Measurements from ENCODE around the gene SORCS3.

SORCS3 gene

DNA sequence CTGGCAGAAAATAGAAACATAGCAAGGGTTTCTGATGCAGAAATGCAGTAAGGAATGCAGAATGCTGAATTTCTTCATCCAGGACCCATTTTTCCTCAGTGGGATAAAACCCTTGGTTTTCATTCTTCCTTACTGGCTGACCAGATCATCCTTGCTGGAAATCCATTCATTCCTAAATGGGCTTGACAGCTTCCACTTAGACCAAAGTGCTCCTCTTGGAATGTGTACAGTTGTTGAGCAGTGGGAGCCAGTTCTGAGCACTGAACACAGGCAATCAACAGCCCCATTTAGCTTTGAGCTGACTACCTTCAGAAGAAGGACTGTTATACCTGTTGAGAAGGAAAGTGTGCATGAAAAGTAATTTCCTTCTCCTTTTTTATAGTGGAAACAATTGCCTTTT lies 232.1 kb downstream of the SORCS3 start:
- no peak for DNase-seq

DNA sequence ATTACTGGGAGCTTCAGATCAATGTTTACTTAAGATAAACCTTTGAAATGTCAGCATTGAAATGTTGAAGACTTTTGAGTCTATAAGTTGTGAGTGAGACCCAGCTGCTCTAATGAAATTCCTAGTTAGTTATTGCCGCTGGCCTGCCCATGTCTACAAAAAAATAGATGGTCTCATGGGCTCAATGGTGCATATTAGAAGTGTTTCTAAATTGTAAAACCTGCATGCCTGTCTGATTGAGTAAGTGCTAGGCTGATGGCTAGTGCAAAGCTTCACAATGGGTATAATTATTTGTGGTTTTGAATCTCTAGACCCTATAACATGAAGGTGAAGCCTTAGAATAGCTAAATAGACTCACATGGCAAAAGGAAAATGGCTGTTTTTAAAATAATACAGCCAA lies 234.5 kb downstream of the SORCS3 start:
- no peak for DNase-seq

DNA sequence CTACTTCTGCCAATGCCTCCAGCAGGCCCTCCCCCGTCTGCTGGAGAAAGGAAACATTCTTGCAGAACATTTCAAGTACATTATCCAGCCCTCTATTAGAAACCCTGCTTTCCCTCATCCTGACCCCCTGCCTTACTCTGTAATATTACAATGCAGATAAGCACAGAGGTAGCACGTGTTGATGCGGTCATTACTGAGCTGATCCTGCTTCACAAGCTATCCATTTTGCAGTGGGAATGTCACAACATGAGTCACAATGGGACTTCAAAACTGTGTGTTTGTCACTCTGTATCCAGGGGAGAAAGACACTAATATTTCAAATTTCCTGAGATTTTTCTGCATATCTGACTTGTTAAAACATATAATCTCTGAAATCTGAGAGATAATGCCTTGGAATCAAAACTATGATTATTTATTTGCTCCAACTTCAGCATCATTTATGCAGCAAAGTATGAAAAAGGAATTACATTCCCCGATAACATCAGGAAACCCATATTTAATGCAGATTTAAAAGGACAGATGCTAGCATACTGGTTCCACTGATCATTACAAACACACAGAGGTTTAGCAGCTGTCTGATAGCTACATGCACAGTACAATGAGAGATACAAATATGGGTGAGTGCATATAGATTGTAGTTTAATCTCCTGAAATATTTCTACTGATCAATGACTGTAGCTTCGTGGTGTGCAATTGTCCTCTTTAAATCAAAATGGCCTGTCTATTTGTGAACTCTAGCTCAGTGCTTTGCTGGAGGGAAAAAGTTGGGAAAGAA lies 239.7 kb downstream of the SORCS3 start:
- DNase-seq = no peak

GRCh38 chr10:104881740-104882139 lies 240.7 kb downstream of the SORCS3 start:
- DNase-seq = no peak

DNA sequence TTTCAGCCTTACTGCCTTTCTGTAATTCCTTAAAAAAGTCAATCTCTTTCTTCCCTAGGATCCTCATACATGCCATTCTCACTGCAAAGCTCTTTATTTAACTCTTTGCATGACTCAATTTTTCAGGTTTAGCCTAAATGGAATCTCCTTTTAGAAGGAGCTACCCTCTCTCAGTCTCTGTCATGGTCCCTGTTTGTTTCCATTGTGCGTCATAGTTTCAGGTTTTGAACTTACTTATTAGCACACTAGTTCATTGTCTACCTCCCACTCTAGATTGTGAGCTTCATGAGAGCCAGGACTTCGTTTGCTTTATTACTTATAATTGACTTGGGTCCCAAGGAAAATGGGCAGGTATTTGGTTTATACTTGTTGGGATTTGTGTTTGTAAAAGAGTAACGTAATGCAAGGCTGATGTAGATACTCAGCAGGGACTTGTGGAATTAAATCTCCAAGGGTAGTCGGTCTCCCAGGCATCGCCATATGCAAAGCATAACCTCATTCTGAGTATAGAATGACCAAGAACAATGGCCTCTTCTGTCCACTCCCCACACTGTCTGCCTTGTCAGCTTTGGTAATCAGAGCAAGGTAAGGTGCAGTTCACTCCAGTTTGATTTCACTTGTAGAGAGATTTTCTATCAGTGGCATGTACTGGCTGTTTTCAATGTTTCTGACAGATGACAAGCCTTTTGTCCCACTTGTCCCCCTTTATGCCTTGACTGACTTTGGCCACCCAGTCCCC lies 252.0 kb downstream of the SORCS3 start:
- DNase-seq = no peak

DNA sequence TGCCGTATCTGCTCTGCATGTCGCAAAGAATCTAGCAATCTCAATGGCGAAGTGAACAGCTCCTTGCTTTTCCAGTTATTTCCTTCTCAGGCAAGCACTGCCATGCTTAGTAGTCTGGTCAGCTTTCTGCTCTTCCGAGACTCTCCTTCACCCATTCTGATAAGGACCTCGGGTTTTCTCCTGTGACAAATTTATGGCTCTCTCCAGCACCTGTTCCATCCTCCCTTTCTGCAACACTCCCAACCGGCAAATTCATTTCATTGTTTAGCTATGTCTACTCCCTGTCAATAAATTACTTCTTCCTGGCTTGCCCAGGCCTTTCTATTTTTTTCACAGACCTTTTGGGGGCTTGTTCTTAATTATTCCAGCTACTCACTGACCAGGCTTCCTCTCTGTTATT lies 252.6 kb downstream of the SORCS3 start:
- DNase-seq = no peak

- no peak for DNase-seq
These were observed 253.6 kb downstream of the SORCS3 start for GRCh38 chr10:104894681-104895080.

- DNase-seq = no peak
These were observed 254.5 kb downstream of the SORCS3 start for GRCh38 chr10:104895541-104895940.

GRCh38 chr10:104895981-104896380 lies 254.9 kb downstream of the SORCS3 start:
- DNase-seq = no peak

DNA sequence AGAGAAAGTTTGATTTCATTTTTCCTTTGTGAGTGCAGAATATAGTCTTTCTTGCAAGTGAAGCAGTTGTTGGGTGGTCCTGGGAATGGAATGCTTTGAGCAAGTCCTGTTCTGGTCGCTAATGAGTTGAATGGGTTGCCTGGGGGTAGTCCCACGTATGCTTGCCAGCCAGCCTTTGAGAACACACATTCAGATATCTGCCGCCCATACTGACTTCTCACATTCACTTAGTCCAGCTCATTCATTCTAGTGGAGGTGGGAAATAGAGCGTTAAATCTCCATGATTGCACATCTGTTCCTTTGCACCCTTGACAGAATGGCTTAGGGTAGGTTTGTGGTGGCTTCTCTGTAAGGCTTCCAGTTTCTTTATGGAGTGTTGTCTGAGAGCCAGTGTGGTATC lies 256.6 kb downstream of the SORCS3 start:
- no peak for DNase-seq

GRCh38 chr10:104899779-104900178 lies 258.7 kb downstream of the SORCS3 start:
- DNase-seq = no peak

GRCh38 chr10:104903433-104903832 lies 262.3 kb downstream of the SORCS3 start:
- DNase-seq = no peak

GRCh38 chr10:104904753-104905323 lies 263.7 kb downstream of the SORCS3 start:
- no peak for DNase-seq

DNA sequence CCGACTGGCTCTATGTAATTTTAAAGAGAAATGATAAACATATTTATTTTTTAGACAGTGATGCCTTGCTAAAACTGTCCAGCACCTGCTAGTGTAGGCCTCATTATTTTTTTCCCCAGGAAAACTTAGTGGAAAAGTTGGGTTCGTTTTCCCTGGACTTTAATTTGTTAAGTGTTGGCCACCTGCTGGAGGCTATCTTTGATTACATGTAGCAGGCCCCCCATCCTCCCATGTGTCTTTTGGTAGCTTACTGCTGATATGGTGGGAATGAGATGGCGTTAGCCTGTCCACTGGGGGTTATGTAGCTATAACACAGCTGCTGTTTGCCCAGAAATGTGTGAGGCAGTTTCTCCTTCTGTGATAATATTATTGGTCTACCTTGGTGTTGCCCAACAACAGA lies 265.0 kb downstream of the SORCS3 start:
- DNase-seq = no peak

GRCh38 chr10:104907521-104907920 lies 266.4 kb downstream of the SORCS3 start:
- DNase-seq = no peak

DNA sequence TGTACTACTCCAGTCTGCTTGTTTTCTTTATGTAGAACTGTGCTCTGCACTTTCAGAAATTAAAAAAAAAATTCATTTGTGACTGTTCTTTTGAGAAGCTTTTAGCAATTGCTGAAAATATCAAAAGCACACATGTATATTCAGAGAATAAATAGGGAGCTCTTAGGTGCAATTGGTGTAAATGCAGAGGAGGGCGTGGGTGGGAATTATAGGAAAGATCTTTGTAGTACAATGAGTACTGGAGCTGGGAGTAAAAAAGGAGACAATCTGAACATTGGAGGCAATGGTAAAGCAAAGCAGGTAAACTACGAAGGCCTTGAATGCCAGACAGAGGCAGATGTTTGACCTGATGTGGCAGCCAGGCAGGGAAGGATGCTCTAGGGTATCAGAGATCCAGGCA lies 267.5 kb downstream of the SORCS3 start:
- no peak for DNase-seq

- DNase-seq = no peak
These were observed 269.6 kb downstream of the SORCS3 start for GRCh38 chr10:104910712-104911111.

- DNase-seq = no peak
These were observed 272.3 kb downstream of the SORCS3 start for GRCh38 chr10:104913390-104913789.

DNA sequence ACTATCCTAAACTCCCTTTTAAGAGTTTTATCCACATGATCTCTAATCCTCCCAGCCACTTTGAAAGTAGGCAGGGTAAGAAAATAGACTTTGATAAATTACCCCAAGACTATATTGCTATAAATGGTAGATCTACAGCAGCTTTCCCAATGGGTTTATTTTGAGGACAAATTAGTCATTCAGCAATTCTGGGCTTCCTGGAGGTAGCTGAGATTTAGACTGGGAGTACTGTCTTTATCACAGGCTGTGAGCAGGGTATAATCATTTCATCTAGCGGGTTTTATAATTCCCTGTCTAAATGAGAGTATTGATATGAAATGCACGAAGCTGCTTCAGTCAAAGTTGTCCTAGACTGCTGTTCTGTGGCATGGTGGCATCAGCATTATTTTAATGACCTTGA lies 279.4 kb downstream of the SORCS3 start:
- DNase-seq = no peak

GRCh38 chr10:104921763-104922162 lies 280.7 kb downstream of the SORCS3 start:
- no peak for DNase-seq

DNA sequence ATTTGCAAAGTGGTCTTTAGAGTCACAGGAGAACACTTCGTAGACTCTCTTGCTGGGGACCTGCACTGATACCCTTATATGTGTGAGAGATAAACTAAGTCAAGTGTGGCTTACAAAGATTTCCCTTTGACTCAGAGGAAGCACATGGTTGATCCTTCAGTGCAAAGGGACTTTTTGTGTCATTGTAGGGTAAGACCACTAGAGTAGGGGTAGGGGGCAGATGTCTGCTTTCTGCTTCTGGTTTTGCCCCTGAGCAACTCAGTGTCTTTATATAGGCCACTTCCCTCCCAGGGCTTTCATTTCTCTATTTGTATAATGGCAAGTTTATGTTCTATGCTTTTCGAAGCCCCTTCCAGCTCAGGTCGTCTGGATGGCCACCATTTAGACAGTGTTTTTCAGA lies 281.7 kb downstream of the SORCS3 start:
- DNase-seq = no peak

GRCh38 chr10:104923501-104923900 lies 282.4 kb downstream of the SORCS3 start:
- no peak for DNase-seq

GRCh38 chr10:104924101-104924795 lies 283.2 kb downstream of the SORCS3 start:
- DNase-seq = no peak

Measured in COR-L47 (cell line).